GM18909 (cell line): ENCODE data around the gene MDP1.
"Not testable (repeated sequence)": the region's sequence is repeated elsewhere in the genome, so short reads cannot be mapped to it uniquely, and the experiment has no call there.

Source experiments
- ATAC-seq: cut with Tn5 transposase; IDR thresholded peaks from one replicate; pipeline ENCODE4 v1.9.1; 2021; ENCODE audit warnings: mild to moderate bottlenecking; ENCODE audit not compliant: unreplicated experiment, poor library complexity

MDP1 gene

GRCh38 chr14:24204163-24205146 lies 11.4 kb downstream of the MDP1 start:
- ATAC-seq: no peak

- not testable (repeated sequence) for ATAC-seq
Measured at GRCh38 chr14:24203249-24203886, 12.5 kb downstream of the MDP1 start.

GRCh38 chr14:24202538-24202937 lies 13.3 kb downstream of the MDP1 start:
- not testable (repeated sequence) for ATAC-seq

- no peak for ATAC-seq
Measured at GRCh38 chr14:24198814-24199524, 16.9 kb downstream of the MDP1 start.

GRCh38 chr14:24197056-24197450 lies 18.8 kb downstream of the MDP1 start:
- no peak for ATAC-seq

- ATAC-seq: no peak
Measured at GRCh38 chr14:24196071-24197055, 19.5 kb downstream of the MDP1 start.

GRCh38 chr14:24195186-24196070 lies 20.4 kb downstream of the MDP1 start, which contains the start of gene TM9SF1:
Gene TM9SF1 (minus strand): TSS chr14:24195441. CDS start chr14:24195019, 422 bp downstream.
- ATAC-seq: peak; percentile 92

- ATAC-seq: no peak
Measured at GRCh38 chr14:24194873-24195185, 21.0 kb downstream of the MDP1 start.

- ATAC-seq: no peak
Measured at GRCh38 chr14:24194186-24194872, 21.5 kb downstream of the MDP1 start.

- ATAC-seq: no peak
Measured at GRCh38 chr14:24192933-24193332, 22.9 kb downstream of the MDP1 start.

- ATAC-seq: no peak
Measured at GRCh38 chr14:24190416-24190815, 25.4 kb downstream of the MDP1 start.

GRCh38 chr14:24189460-24189859 lies 26.4 kb downstream of the MDP1 start:
- no peak for ATAC-seq

- ATAC-seq: no peak
Measured at GRCh38 chr14:24189059-24189375, 26.8 kb downstream of the MDP1 start.

GRCh38 chr14:24188251-24189058 lies 27.4 kb downstream of the MDP1 start, which contains the start of gene IPO4:
Gene IPO4 (minus strand): TSS chr14:24188816. CDS start chr14:24188787, 29 bp downstream.
- peak; percentile 92 for ATAC-seq

GRCh38 chr14:24187539-24187915 lies 28.3 kb downstream of the MDP1 start:
- ATAC-seq: no peak

GRCh38 chr14:24186831-24187538 lies 28.9 kb downstream of the MDP1 start:
- no peak for ATAC-seq

GRCh38 chr14:24185741-24186140 lies 30.1 kb downstream of the MDP1 start:
- no peak for ATAC-seq
